Caco-2 (cell line): ENCODE data around the gene LETMD1. TPM values are rescaled to one million over a fixed set of nuclear protein-coding genes. Genes with fewer than 3 reads are reported as not detected.

ENCODE experiments used
- BruUV-seq: library from RNA; stranded (reverse); fragments of 400-500 nt; replicated peaks from 2 replicates; lab custom pipeline; 2021; lab: Mats Ljungman, UMichigan
- CTCF ChIA-PET: fragments of 300-600 bp; sonication (Branson Sonifier 250); formaldehyde crosslinking; loops from one replicate; lab custom pipeline; 2022; ENCODE audit warnings: antibody characterized with exemption; lab: Charles Lee
- POLR2A ChIA-PET: fragments of 300-600 bp; sonication (Branson Sonifier 250); formaldehyde crosslinking; loops from one replicate; lab custom pipeline; 2022; ENCODE audit warnings: antibody characterized with exemption; lab: Charles Lee
- DNase-seq, 2 experiments: peaks; one replicate each; pipeline versions ENCODE4 v3.0.0 to v3.0.0-alpha.2; 2020 to 2022
- H3K27me3 ChIP-seq: replicated peaks from 2 replicates; pipeline ENCODE4 v1.6.0; 2011; ENCODE audit warnings: low read length; ENCODE audit not compliant: control insufficient read depth, insufficient read depth
- H3K36me3 ChIP-seq: 2 replicates; pipeline ENCODE4 v1.5.1; 2011; ENCODE audit warnings: low read length; ENCODE audit not compliant: control insufficient read depth, insufficient read depth
- H3K4me1 ChIP-seq: fragments of 250-450 bp; sonication (Bioruptor Pico); 2 replicates; pipeline ENCODE4 v1.5.1; 2020; ENCODE audit warnings: mild to moderate bottlenecking
- H3K4me3 ChIP-seq: 2 replicates; pipeline ENCODE4 v1.5.1; 2011; ENCODE audit warnings: low read depth, mild to moderate bottlenecking, control low read depth, low read length
- H3K9me3 ChIP-seq: fragments of 250-450 bp; sonication (Bioruptor Pico); 2 replicates; pipeline ENCODE4 v1.5.1; 2020; ENCODE audit warnings: mild to moderate bottlenecking, moderate library complexity
- H3K27ac Mint-ChIP-seq: one replicate; pipeline ENCODE4 v1.8.0; 2022; ENCODE audit warnings: mixed read lengths; ENCODE audit not compliant: unreplicated experiment
- H3K27me3 Mint-ChIP-seq: one replicate; pipeline ENCODE4 v1.8.0; 2022; ENCODE audit warnings: mixed read lengths; ENCODE audit not compliant: insufficient read depth, unreplicated experiment
- H3K36me3 Mint-ChIP-seq: one replicate; pipeline ENCODE4 v1.8.0; 2022; ENCODE audit warnings: mild to moderate bottlenecking, mixed read lengths; ENCODE audit not compliant: insufficient read depth, unreplicated experiment
- H3K4me1 Mint-ChIP-seq: one replicate; pipeline ENCODE4 v1.8.0; 2022; ENCODE audit warnings: low read depth, mixed read lengths; ENCODE audit not compliant: unreplicated experiment
- H3K4me3 Mint-ChIP-seq: one replicate; pipeline ENCODE4 v1.8.0; 2022; ENCODE audit warnings: mild to moderate bottlenecking, moderate library complexity, mixed read lengths; ENCODE audit not compliant: unreplicated experiment
- H3K9me3 Mint-ChIP-seq: one replicate; pipeline ENCODE4 v1.8.0; 2022; ENCODE audit warnings: mixed read lengths; ENCODE audit not compliant: unreplicated experiment
- intact Hi-C: fragments of 100-400 bp; cut with micrococcal nuclease; formaldehyde crosslinking; loops from one replicate; pipeline ENCODE4 v1.10.0; 2022; ENCODE audit not compliant: unreplicated experiment
- total RNA-seq: library from RNA; stranded (reverse); gene quantifications from 2 replicates; pipeline ENCODE4 v1.2.3, GENCODE V29; 2022
- TF ChIP-seq, protein P1 (sequence below), 2 experiments: fragments of 200-600 bp in 1 of 2; IDR thresholded peaks; 1 replicate in 1 of 2; 2 replicates in 1 of 2; pipeline versions ENCODE4 v1.5.1 to v1.8.0; 2011 to 2022; ENCODE audit warnings: antibody characterized with exemption in 1 of 2, control low read depth in 1 of 2, inconsistent platforms in 1 of 2, low read depth in 1 of 2, low read length in 1 of 2, mild to moderate bottlenecking in 1 of 2, moderate library complexity in 1 of 2; ENCODE audit not compliant: insufficient read depth in 1 of 2, severe bottlenecking in 1 of 2, unreplicated experiment in 1 of 2

Gene LETMD1
- total RNA-seq, 1 experiment from 2014 or later = 90.6 TPM

DNA sequence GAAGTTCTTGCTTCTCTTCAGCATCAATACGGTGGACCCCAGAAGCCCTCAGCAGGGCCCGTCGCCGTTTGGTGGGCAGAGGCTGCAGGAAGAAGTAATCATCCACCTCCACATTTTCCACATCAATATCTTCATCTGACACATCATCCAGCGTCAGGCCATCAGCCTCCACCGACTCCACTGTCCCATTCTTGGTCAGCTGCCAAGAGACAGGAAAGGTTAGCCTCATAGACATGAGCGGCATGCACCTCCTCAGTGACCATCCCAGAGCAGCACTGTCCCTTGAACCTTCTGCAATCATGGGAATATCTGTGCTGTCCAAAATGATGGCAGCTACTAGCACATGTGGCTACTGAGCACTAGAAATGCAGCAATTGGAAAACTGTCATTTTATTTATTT is 19.6 kb downstream of the LETMD1 start:
- Mint-ChIP-seq H3K4me3 (no peak overlapping the region), H3K27me3 (no peaks in the 10 kb centered on the region), H3K27ac (no peak overlapping the region), H3K9me3 (no peaks in the 10 kb centered on the region), H3K36me3 (peaks cover 91% of the 10 kb centered on the region), H3K4me1 (peaks cover 16% of the 10 kb centered on the region)
- TF ChIP-seq, protein P1, sequence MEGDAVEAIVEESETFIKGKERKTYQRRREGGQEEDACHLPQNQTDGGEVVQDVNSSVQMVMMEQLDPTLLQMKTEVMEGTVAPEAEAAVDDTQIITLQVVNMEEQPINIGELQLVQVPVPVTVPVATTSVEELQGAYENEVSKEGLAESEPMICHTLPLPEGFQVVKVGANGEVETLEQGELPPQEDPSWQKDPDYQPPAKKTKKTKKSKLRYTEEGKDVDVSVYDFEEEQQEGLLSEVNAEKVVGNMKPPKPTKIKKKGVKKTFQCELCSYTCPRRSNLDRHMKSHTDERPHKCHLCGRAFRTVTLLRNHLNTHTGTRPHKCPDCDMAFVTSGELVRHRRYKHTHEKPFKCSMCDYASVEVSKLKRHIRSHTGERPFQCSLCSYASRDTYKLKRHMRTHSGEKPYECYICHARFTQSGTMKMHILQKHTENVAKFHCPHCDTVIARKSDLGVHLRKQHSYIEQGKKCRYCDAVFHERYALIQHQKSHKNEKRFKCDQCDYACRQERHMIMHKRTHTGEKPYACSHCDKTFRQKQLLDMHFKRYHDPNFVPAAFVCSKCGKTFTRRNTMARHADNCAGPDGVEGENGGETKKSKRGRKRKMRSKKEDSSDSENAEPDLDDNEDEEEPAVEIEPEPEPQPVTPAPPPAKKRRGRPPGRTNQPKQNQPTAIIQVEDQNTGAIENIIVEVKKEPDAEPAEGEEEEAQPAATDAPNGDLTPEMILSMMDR (IDR thresholded peaks at IDR 0.05; ENCODE audit: insufficient read depth in 1 of 2, low read depth in 1 of 2, low read length in 1 of 2, severe bottlenecking in 1 of 2, unreplicated experiment in 1 of 2) = no peak
- no peak for DNase-seq
- ChIA-PET POLR2A (no interaction called here), CTCF (no interaction called here)
- peaks cover 19% of the 10 kb centered on the region for H3K4me1 ChIP-seq
- H3K4me3 ChIP-seq = no peak overlapping the region
- peaks cover 17% of the 10 kb centered on the region for H3K36me3 ChIP-seq
- BruUV-seq = no TSS peak
- intact Hi-C loops = no loop called here
- H3K27me3 ChIP-seq = no peaks in the 10 kb centered on the region
- H3K9me3 ChIP-seq = no peaks in the 10 kb centered on the region

DNA sequence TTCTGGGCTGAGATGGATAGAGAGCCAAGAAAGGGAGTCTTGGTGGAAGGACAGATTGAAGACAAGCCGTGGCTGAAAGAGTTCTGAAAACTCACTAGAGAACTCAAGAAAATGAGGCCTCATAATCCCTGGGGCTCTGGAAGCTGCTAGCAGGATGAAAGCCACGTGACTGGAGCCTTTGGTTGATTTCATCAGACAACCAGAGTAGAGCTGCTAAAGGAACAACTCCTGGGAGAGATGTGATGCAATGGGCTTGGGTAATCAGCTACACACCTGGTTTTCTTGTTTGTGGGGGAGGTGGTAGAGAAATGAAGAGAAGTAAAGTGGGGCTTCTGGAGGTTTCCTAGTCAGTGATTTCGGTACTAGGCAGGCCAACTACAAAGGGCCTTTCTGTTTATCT is 21.9 kb downstream of the LETMD1 start:
- Mint-ChIP-seq H3K4me1 (peaks cover 16% of the 10 kb centered on the region), H3K9me3 (no peaks in the 10 kb centered on the region), H3K27ac (peak overlapping the region; percentile 79), H3K4me3 (no peak overlapping the region), H3K27me3 (no peaks in the 10 kb centered on the region), H3K36me3 (peaks cover 88% of the 10 kb centered on the region)
- intact Hi-C loops = loop anchor here (1.0 kb wide), 2 partner anchors 8 to 22 kb away; partner anchors contain the start of gene LETMD1
- Histone ChIP-seq H3K4me3 (no peak overlapping the region), H3K4me1 (peaks cover 10% of the 10 kb centered on the region; the same call in 1 of the 2 replicates), H3K9me3 (no peaks in the 10 kb centered on the region), H3K27me3 (no peaks in the 10 kb centered on the region), H3K36me3 (peaks cover 6% of the 10 kb centered on the region)
- CTCF ChIA-PET = interaction anchor here (0.6 to 1.0 kb wide), 2 partner anchors 14 to 148 kb away, joined by 4 read pairs; partner anchors contain the start of genes CSRNP2 and POU6F1
- POLR2A ChIA-PET = interaction anchor here (0.6 to 1.1 kb wide), 4 partner anchors 13 to 244 kb away, joined by 3 to 19 read pairs (median 4); partner anchors contain the start of gene CSRNP2
- DNase-seq = peak; percentile 73 to 87
- no TSS peak for BruUV-seq
- TF ChIP-seq, protein P1 (IDR thresholded peaks at IDR 0.05; ENCODE audit: insufficient read depth in 1 of 2, low read depth in 1 of 2, low read length in 1 of 2, severe bottlenecking in 1 of 2, unreplicated experiment in 1 of 2) = no peak

DNA sequence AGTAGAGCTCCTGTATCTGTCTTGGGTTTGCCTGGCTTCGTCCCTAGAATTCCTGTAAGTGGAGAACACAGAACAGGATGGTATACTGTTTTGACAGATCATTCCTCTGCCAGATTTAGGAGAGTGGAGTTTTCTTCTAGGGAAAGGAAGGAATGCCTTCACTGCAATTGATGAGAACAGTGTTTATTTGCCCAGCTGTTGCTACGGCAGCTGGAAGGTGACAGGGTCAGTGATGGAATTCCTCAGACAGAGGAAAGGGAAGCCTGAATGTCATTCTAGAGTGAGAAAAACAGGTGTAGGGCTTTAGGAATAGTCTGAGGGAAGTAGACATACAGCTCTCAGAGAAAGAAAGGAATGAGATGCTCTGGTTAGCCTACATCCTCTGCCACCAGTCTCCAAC is 23.5 kb downstream of the LETMD1 start:
- H3K4me3 Mint-ChIP-seq = no peak overlapping the region
- TF ChIP-seq, protein P1 (IDR thresholded peaks at IDR 0.05; ENCODE audit: insufficient read depth in 1 of 2, low read depth in 1 of 2, low read length in 1 of 2, severe bottlenecking in 1 of 2, unreplicated experiment in 1 of 2) = no peak
- Histone ChIP-seq H3K36me3 (peaks cover 5% of the 10 kb centered on the region; the same call in 1 of the 2 replicates), H3K4me1 (peaks cover 4% of the 10 kb centered on the region; the same call in 1 of the 2 replicates), H3K27me3 (no peaks in the 10 kb centered on the region), H3K4me3 (no peak overlapping the region), H3K9me3 (no peaks in the 10 kb centered on the region)
- peak overlapping the region; percentile 79 for H3K27ac Mint-ChIP-seq
- ChIA-PET CTCF (interaction anchor here (0.5 to 0.9 kb wide), 3 partner anchors 10 to 24 kb away, joined by 3 to 4 read pairs (median 3); partner anchors contain the start of gene CSRNP2), POLR2A (interaction anchor here (0.8 to 1.0 kb wide), 3 partner anchors 10 to 43 kb away, joined by 3 to 12 read pairs (median 5); partner anchors contain the start of gene CSRNP2)
- peaks cover 83% of the 10 kb centered on the region for H3K36me3 Mint-ChIP-seq
- no peaks in the 10 kb centered on the region for H3K27me3 Mint-ChIP-seq
- peak in 1 of 2 experiments; percentile 81 for DNase-seq
- H3K9me3 Mint-ChIP-seq = no peaks in the 10 kb centered on the region
- no TSS peak for BruUV-seq
- intact Hi-C loops = loop anchor here (1.0 kb wide), 1 partner anchor 12 kb away; the partner anchor contains the start of gene CSRNP2
- peaks cover 16% of the 10 kb centered on the region for H3K4me1 Mint-ChIP-seq
